ENCODE data around the gene KRTCAP2.
"Not testable (repeated sequence)": the region's sequence is repeated elsewhere in the genome, so short reads cannot be mapped to it uniquely, and the experiment has no call there.

KRTCAP2 gene

DNA sequence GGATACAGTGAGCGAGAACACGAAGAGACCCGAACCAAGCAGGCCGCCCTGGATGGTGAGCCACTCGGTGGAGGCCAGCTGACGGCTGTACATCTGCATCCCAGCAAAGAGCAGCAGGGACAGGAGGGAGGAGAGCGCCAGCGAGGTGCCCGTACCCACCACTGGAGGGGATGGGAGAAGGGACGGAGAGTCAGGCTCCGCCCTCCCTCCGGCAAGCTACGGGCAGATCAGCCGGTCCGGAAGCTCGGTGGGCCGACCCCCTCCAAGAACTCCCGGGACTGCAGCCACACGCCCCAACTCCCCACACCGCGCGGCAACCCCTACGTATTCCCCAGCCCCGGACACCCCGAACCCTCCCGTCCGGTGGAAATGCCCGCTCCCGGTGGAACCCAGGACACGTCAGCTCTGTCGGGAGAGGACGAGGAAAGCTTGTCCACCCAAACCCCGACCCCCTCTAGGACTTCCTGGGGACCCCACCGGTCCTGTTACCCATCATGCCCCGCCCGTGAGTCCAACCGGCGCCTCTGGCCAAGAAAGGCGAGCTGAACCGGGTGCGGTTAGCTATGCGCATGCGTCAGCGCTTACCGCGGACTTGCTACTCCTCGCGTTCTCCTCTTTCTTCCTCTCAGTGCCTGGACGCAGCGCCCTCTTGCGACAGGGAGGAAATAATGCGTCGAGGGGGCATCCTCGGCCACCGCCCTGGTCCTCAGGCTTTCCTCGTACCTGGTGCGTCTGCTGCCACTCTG, at the start of gene KRTCAP2:
Gene KRTCAP2 (minus strand): TSS at position 573 of the 746 bp plus-strand sequence. CDS start 80 bp downstream, at position 493.
- Histone ChIP-seq H3K36me3 (replicated peaks) (peaks cover 12% of the 10 kb centered on the region), H3K9me3 (no peaks in the 10 kb centered on the region), H3K27me3 (ENCODE audit: low read depth) (no peaks in the 10 kb centered on the region), H3K4me1 (no peaks in the 10 kb centered on the region; the same call in 1 of the 2 replicates), H3K4me3 (peak within 1 kb of the TSS; percentile 71)
- DNase-seq (ENCODE audit: low spot score in 2 of 2): peak; percentile 95 to 96
- in situ Hi-C loops (cut with MboI; ENCODE audit: low sequenced_read_pairs): no loop called here

DNA sequence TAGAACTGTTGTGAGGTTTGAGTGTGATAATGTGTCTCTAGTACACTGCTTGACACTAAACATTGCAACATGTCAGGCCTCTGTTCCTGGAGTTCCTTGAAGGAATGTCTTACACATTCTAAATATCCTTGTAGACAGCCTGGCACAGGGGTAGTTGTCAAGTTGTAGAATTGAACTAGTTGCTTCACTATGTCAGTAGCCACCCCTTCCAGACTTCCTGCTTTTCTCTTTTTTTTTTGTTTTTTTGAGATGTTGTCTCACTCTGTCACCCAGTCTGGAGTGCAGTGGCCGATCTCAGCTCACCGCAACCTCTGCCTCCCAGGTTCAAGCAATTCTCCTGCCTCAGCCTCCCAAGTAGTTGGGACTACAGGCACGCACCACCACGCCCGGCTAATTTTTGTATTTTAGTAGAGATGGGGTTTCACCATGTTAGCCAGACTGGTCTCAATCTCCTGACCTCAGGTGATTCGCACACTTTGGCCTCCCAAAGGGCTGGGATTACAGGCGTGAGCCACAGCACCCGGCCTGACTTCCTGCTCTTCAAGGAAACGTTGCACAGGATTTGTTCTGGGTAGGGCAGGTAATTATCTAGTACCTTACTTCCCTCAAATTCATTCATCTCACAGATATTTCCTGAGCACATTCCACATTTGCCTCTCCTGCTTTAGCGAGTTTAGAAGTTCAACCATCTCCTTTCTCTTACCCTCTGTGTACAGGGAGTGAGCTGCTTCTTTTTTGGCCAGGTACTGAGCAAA, 47.3 kb upstream of the KRTCAP2 start:
- H3K27me3 ChIP-seq (ENCODE audit: low read depth); H3K4me1 ChIP-seq; H3K9me3 ChIP-seq; H3K4me3 ChIP-seq; H3K36me3 ChIP-seq (replicated peaks); DNase-seq (ENCODE audit: low spot score in 2 of 2); in situ Hi-C loops (cut with MboI; ENCODE audit: low sequenced_read_pairs): not testable (repeated sequence)

DNA sequence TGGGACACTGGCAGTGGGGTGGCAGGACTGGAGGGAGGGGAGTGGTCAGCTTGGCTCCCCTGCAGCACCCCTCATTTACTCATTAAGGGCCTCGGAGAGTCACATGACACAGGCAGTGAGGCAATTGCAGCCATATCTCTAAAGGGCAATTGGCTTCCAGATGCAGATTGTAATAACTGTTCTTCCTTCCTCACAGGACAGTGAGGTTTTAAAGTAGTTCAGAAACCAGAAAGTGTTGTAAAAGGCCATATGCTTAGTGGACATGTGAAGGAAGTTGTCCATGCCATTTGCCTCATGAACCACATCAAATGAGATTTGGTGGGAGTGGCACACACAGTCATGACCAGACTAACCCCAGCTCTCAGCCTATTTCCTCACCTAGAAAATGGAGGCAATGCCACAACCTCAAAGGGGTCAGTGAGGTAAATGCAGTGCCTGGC, 46.5 kb upstream of the KRTCAP2 start:
- in situ Hi-C loops (cut with MboI; ENCODE audit: low sequenced_read_pairs): no loop called here

DNA sequence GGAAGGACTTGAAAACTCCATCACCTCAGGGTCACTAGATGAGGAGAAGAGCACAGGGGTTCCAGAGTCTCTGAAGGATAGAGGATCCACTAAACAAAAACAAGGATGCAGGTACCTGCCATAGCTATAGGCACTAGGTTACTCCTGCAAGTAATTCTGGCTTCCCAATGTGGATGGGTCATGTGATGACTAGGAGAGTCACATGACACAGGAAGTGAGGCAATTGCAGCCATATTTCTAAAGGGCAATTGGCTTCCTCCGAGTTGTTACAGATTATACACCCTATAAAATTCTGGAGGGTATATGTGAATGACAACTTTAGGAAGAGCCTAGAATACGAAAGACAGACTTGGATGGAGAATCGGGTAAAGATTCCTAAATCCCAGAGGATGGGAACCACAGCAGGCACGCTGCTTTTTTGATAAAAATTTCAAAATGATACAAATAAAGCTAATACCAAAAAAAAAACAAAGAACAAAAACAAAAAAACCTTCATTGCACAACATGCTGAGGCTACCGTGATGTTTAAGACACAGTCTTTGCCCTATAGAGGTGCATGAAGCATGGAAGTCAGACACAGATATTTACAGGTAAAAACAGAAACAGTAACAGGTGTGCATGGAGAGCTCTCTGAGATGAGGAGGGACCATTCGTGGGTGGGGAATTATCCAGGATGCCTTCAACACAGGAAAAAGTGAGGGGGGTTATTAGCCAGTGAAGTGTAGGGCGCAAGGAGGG, 45.9 kb upstream of the KRTCAP2 start:
- peak in 1 of 2 experiments; percentile 61 for DNase-seq (ENCODE audit: low spot score in 2 of 2)
- in situ Hi-C loops (cut with MboI; ENCODE audit: low sequenced_read_pairs): no loop called here
- Histone ChIP-seq H3K27me3 (ENCODE audit: low read depth) (no peaks in the 10 kb centered on the region), H3K9me3 (no peaks in the 10 kb centered on the region), H3K4me1 (no peaks in the 10 kb centered on the region), H3K36me3 (replicated peaks) (peaks cover 3% of the 10 kb centered on the region; the same call in 1 of the 2 replicates), H3K4me3 (no peak overlapping the region)

More for the DNA sequence above, 46.5 kb upstream of the KRTCAP2 start:
- Histone ChIP-seq H3K36me3 (replicated peaks) (peaks cover 4% of the 10 kb centered on the region; the same call in 1 of the 2 replicates), H3K4me3 (no peak overlapping the region), H3K4me1 (no peaks in the 10 kb centered on the region), H3K27me3 (ENCODE audit: low read depth) (no peaks in the 10 kb centered on the region), H3K9me3 (no peaks in the 10 kb centered on the region)
- no peak for DNase-seq (ENCODE audit: low spot score in 2 of 2)

DNA sequence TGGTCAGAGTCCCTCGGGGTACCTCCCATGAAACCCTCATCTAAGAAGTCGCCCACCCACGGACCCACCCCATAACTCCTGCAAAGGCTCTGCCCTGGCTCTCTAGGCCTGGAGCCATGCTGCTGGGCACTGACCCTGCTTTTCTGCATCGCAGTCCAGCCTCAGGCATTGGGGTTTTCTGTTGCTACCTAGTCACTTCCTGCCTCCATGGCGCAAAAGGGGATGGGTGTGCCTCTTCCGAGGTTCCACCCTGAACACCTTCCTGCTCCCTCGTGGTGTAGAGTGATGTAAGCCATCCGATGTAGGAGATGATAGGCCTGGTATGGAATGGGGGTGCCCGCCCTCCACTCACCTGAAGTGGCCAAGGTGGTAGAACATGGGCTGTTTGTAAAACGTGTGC, 41.6 kb upstream of the KRTCAP2 start:
- in situ Hi-C loops (cut with MboI; ENCODE audit: low sequenced_read_pairs); H3K4me3 ChIP-seq: not testable (repeated sequence)

DNA sequence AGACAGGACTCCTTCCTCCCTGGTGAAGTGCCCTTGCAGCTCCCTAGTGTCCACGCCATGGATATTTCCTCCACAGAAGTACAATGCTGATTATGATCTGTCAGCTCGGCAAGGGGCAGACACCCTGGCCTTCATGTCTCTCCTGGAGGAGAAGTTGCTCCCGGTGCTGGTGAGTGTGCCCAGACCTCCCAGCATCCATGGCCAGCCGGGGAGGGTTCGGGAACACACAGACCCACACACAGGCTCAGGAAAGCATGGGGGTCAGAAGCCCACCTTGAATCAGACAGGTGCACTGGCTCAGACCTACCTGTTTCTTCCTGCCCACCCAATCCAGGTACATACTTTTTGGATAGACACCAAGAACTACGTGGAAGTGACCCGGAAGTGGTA, 38.9 kb upstream of the KRTCAP2 start:
- H3K4me1 ChIP-seq: peaks cover 19% of the 10 kb centered on the region
- H3K9me3 ChIP-seq; H3K36me3 ChIP-seq (replicated peaks); in situ Hi-C loops (cut with MboI; ENCODE audit: low sequenced_read_pairs); DNase-seq (ENCODE audit: low spot score in 2 of 2); H3K4me3 ChIP-seq; H3K27me3 ChIP-seq (ENCODE audit: low read depth): not testable (repeated sequence)

More for the DNA sequence above, 41.6 kb upstream of the KRTCAP2 start:
- H3K36me3 ChIP-seq (replicated peaks); H3K27me3 ChIP-seq (ENCODE audit: low read depth); H3K4me1 ChIP-seq; DNase-seq (ENCODE audit: low spot score in 2 of 2); H3K9me3 ChIP-seq: not testable (repeated sequence)

DNA sequence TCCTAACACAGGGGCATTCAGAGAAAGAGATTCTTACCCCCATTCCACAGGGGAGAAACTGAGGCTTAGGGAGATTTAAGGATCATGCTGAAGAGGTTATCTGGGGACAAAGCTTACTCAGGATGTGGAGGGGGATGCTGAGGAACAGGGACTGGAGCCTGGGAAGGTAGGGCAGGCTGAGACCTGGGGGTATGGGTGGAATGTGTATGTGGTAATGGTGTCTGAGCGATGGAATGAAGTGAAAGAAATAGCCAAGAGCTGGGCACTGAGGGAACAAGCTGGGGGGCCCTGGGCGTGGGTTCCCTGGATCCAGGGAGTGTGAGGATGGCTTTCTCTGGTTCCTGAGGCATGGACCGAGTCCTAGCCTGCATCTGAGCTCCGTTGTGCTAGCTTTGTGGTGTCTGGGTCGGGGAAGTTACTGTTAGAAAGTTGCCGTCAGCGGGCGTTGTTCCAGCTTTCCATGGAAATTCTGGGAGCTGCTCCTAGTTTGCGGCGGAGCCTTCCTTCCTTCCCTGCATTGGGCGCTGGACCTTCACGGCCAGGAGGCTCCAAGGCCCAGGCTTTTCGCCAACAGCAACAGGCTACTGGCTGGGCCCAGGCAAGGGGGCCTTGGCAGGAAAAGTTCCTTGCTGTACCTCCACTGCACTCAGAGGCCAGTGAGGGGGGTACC, 38.4 kb upstream of the KRTCAP2 start:
- in situ Hi-C loops (cut with MboI; ENCODE audit: low sequenced_read_pairs); H3K27me3 ChIP-seq (ENCODE audit: low read depth); H3K36me3 ChIP-seq (replicated peaks); H3K4me3 ChIP-seq; DNase-seq (ENCODE audit: low spot score in 2 of 2); H3K9me3 ChIP-seq: not testable (repeated sequence)
- H3K4me1 ChIP-seq: peaks cover 21% of the 10 kb centered on the region

DNA sequence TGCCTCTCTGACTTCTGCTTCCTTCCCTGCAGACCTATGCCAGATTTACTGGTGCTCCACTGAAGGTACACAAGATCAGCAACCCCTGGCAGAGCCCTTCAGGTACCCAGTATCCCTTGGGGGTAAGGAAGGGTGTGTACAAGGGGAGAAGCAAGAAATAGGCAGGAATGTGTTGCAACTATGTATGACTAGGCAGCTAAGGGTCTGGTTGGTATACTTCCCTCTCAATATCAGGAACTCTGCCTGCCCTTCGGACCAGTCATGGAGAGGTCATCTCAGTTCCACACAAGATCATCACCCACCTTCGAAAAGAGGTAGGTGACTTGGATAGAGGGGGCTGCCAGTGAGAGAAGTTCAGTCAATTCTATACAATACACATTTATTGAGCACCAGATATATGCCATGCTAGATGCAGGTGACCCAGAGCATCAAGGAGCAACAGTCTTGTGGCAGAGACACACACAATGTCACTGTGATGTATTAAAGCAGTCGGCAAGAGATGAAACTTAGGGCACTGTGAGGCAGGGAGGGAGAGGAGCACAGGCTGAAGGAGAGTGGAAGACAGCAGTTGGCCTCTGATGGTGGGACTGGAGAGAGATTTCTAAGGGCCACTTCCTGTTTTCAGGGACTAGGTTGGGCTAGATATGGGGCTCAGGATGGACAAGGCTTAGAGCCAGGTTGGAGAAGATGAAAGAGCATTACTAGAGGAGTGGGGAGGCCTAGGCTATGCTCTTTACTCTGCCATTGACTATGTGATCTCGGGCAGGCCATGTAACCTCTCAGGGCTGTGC, 37.4 kb upstream of the KRTCAP2 start:
- no peaks in the 10 kb centered on the region for H3K36me3 ChIP-seq (replicated peaks)
- no peaks in the 10 kb centered on the region for H3K27me3 ChIP-seq (ENCODE audit: low read depth)
- in situ Hi-C loops (cut with MboI; ENCODE audit: low sequenced_read_pairs): no loop called here
- no peak overlapping the region for H3K4me3 ChIP-seq
- H3K9me3 ChIP-seq: no peaks in the 10 kb centered on the region
- DNase-seq (ENCODE audit: low spot score in 2 of 2): no peak
- peaks cover 21% of the 10 kb centered on the region for H3K4me1 ChIP-seq

DNA sequence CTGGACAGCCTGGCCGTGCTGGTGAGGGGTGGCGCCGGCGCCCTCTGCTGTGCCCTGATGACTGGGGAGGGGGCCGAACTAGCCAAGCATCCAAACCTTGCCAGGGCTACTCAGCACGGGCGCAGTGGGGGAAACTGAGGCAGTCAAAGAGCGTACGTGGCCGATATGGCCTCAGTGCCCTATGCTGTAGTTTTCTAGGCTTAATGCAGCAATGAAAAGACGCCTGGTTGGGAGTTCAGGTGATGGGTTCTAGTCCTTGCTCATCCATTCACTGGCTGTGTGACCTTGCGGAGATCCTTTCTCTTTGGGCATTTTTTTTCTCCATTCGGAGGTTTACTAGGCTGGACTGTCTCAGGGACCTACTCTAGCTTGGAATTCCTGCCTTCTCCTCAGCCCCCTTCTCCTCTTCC, 36.2 kb upstream of the KRTCAP2 start:
- peak overlapping the region; percentile 88 for H3K4me3 ChIP-seq
- in situ Hi-C loops (cut with MboI; ENCODE audit: low sequenced_read_pairs): no loop called here

DNA sequence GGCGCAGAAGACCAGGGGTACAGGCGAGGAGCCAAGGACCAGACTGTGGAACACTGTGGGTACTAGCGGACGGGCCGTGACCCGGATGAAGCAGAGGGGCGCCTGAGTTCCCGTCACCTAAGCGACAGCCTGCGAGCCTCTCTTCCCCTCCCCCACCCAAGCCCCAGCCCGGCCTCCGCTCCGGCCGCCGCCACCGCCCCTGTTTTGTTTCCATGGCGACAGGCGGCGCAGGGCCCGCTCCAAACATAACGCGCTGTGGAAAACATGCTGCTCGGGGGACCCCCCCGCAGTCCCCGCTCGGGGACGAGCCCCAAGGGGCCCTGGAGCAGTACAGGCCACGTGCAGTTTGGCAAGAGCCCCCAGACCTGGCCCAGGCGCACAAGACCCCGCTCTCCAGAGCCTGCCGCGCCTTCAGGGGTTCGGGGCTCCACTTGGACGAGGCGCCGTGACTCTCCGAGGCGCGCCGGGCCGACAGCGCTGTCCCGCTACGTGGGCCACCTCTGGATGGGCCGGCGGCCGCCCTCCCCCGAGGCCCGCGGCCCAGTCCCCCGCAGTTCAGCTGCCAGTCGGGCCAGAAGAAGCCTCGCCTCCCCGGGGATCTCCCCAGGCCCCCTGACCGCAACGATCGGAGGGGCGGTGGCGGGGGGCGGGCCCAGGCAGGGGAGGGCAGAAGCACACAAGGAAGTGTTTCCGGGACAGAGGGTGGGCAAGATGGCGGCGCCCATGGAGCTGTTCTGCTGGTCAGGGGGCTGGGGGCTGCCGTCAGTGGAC, 35.6 kb upstream of the KRTCAP2 start, which contains the start of gene MTX1:
Gene MTX1 (plus strand): TSS at position 155 of the 771 bp plus-strand sequence. CDS start 110 bp downstream, at position 265.
- peaks cover 5% of the 10 kb centered on the region; the same call in 1 of the 2 replicates for H3K36me3 ChIP-seq (replicated peaks)
- in situ Hi-C loops (cut with MboI; ENCODE audit: low sequenced_read_pairs): no loop called here
- peak; percentile 78 to 94 for DNase-seq (ENCODE audit: low spot score in 2 of 2)
- H3K4me1 ChIP-seq: peaks cover 21% of the 10 kb centered on the region
- peak within 1 kb of the TSS; percentile 88 for H3K4me3 ChIP-seq
- no peaks in the 10 kb centered on the region for H3K27me3 ChIP-seq (ENCODE audit: low read depth)
- no peaks in the 10 kb centered on the region for H3K9me3 ChIP-seq

More for the DNA sequence above, 36.2 kb upstream of the KRTCAP2 start:
- no peaks in the 10 kb centered on the region for H3K9me3 ChIP-seq
- DNase-seq (ENCODE audit: low spot score in 2 of 2): no peak
- no peaks in the 10 kb centered on the region; the same call in 1 of the 2 replicates for H3K36me3 ChIP-seq (replicated peaks)
- H3K4me1 ChIP-seq: peaks cover 21% of the 10 kb centered on the region
- no peaks in the 10 kb centered on the region for H3K27me3 ChIP-seq (ENCODE audit: low read depth)

DNA sequence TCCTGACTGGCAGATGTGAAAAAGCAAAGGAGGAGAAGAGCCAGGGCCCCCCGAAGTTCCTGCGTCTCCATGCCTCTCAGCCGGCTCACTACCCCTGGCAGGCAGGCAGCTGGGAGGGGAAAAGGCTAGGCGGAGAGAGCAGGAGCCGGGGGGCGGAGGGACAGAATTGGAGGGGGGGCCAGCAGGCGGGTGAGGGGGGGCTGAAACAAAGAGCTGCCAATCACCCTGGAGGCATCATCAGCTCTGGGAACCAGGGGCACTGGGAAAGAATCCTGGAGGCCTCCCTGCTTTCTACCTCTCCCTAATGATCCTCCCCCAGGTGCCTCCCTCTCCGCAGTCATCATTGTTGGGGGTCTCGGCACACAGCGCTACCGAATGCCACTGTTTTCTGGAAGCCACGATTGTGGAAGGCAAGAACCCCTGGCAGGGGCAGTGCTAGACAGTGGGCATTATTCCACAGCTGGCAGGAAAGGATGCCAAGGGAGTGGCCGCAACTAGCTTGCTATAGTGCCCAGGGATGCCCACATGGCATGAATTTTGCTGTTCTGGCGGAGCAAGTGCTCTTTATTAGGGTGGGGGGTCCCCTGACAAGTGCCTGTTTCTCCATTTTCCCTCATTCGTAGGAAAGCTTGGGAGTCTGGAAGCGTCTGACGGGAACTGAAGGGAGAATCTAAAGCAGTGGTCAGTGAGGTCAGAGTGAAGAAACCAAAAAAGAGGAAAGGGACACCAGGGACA, 34.9 kb upstream of the KRTCAP2 start, which contains the start of gene THBS3:
Gene THBS3 (minus strand): TSS at position 92 of the 735 bp plus-strand sequence. CDS start 21 bp downstream, at position 71.
- H3K36me3 ChIP-seq (replicated peaks): peaks cover 10% of the 10 kb centered on the region
- DNase-seq (ENCODE audit: low spot score in 2 of 2): peak; percentile 9 to 71
- H3K27me3 ChIP-seq (ENCODE audit: low read depth): no peaks in the 10 kb centered on the region
- in situ Hi-C loops (cut with MboI; ENCODE audit: low sequenced_read_pairs): no loop called here
- peaks cover 21% of the 10 kb centered on the region for H3K4me1 ChIP-seq
- peak within 1 kb of the TSS; percentile 88 for H3K4me3 ChIP-seq
- H3K9me3 ChIP-seq: no peaks in the 10 kb centered on the region

All from HAP-1 (cell line).